LoVo (cell line): Measurements from ENCODE around the gene LIN28B.
"Not testable (repeated sequence)": the region's sequence is repeated elsewhere in the genome, so short reads cannot be mapped to it uniquely, and the experiment has no call there.

ENCODE experiments used
- DNase-seq: peaks from one replicate; pipeline ENCODE4 v3.0.0-alpha.2; 2016; ENCODE audit warnings: low spot score

The LIN28B gene, protein sequence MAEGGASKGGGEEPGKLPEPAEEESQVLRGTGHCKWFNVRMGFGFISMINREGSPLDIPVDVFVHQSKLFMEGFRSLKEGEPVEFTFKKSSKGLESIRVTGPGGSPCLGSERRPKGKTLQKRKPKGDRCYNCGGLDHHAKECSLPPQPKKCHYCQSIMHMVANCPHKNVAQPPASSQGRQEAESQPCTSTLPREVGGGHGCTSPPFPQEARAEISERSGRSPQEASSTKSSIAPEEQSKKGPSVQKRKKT

DNA sequence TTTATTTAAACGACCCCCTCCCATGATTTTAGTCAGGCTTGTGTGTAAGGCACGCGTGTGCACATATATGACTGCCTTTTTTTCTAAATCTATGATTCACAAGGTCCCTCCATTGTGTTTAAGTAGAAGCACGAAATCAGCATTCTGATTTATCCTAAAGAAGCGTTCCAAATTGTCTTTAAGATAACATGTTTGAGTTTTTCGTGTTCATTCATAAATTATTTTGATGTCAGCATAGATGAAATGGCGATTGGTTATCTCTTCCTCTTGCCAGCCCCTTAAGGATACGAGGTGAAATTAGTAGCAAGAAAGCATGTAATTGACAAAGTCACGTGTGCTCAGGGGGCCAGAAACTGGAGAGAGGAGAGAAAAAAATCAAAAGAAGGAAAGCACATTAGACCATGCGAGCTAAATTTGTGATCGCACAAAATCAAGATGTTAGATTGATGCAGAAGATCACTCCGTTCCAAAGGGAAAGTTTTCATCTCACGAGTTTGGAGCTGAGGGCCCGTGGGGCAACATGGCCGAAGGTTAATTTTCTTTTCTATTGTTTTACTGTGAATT is at the start of gene LIN28B:
LIN28B (plus strand) TSS at position 377 of the 564 bp plus-strand sequence; CDS start at position 521, 144 bp downstream.
- DNase-seq, result no peak

DNA sequence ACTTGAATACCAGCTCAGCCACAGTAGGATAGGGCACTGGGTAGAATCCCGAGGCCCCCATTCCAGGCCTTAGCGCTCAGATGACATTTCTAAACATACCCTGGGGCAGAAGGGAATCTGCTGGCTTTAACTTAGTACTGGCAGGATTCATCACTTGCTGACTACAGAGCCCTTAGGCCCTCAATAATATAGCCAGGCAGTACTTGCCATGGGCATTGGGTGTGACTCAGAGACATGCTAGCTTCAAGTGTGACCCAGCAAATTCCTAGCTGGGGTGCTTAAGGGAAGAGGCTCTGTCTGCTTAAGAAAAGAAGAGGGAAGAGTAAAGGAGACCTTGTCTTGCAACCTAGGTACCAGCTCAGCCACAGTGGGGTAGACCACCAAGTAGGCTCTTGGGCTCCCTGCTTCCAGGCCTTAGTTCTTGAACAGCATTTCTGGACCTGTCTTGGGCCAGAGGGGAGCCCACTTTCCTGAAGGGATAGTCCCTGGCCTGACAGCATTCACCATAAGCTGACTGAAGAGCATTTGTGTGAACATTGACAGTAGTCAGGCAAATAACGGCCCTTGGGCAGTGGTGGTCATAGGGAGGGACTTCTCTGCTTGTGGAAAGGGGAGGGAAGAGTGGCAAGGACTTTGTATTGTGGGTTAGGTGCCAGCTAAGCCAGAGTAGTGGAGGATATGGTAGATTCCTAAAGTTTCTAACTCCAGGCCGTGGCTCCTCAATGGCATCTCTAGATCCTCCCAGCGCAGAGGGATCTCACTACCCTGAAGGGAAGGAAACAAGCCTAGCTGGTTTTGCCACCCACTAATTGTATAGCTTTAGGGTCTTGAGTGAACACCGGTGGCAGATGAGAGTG is 48.6 kb upstream of the LIN28B start:
- DNase-seq, result no peak

DNA sequence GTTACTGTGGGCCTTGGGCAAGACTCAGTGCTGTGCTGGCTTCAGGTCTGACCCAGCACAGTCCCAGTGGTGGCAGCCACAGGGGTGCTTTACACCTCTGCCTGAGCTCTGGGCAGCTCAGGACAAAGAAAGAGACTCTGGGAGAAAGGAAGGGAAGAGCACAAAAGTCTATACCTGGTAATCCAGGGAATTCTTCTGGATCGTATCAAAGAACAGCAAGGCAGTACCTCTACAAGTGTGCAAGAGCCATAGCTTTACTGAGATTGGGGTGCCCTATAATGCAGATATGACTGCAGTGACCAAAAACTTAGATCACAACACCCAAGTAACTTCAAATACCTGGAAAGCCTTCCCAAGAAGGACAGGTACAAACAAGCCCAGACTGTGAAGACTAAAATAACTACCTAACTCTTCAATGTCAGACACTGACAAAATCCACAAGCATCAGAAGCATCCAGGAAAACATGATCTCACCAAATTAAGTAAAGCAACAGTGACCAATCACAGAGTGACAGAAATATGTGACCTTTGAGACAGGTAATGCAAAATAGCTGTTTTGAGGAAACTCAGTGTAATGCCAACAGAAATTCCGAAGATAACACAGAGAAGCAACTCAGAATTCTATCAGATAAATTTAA is 47.9 kb upstream of the LIN28B start:
- no peak for DNase-seq

DNA sequence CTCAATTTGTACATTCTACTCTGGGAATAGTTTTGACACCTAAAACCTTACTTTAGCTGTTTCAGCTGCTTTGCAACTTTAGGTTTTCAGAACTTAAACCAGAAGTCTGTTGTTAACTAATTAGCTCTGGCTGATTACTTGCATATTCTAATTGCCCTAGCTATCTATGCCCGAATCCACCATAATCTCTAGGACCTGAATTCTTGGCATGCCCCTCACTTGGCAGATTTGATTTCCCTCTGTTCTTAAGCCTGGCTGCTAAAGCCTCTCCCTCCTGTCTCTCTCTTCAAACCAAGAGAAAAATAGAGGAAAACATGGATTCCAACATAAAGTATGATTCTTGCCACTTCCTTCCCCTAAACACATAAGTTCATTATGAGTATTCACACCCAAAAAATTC is 35.0 kb upstream of the LIN28B start:
- DNase-seq, result no peak

DNA sequence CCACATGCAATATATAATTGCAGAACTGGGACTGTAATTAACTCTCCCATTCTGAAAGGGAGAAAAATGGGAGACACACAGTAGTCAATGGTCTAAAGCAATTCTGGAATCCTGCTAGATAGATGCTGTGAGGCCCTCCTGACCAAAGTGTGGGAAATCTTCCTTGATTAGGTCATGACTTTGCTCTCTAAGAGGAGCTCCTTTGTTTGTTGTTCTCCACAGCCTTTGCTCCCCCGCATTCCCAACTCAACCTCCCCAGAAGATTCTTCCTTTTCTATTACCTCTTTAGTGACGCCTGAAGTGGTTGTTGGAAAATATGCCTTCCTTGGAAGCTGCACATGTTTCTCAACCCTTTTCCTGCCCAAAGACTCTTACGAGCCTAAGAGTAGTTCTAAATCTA is 28.8 kb upstream of the LIN28B start:
- no peak for DNase-seq

DNA sequence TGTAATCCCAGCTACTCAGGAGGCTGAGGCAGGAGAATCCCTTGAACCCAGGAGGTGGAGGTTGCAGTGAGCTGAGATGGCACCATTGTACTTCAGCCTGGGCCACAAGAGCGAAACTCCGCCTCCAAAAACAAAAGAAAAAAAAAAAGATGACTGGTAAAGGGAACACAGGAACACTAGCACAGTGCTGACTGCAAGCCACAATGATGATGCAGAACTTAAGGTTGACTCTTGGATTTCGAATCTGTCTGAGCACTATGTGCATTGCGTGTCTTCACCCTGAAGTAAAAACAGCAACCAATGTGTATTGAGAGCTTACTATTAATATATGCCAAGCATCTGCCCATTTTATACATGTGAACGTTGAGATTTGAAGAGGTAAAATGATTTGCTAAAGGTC is 27.6 kb upstream of the LIN28B start:
- no peak for DNase-seq

DNA sequence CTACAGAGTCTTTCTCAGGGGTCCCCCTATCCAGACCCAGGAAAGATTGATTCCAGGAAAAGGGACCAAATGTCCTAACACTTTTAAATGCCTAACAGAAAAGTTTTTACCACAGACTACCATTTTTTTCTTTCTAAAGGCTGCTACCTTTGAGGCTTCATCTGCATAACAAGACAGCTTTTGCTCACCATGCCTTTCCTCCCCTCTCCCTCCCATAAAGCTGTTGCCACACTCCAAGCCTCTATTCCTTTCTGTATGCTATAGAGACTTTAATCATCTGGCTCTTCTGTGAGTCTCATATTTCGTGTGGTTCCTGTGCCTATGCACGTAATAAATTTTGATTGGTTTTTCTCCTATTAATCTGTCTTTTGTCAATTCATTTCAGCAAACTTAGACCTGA is 26.0 kb upstream of the LIN28B start:
- no peak for DNase-seq

DNA sequence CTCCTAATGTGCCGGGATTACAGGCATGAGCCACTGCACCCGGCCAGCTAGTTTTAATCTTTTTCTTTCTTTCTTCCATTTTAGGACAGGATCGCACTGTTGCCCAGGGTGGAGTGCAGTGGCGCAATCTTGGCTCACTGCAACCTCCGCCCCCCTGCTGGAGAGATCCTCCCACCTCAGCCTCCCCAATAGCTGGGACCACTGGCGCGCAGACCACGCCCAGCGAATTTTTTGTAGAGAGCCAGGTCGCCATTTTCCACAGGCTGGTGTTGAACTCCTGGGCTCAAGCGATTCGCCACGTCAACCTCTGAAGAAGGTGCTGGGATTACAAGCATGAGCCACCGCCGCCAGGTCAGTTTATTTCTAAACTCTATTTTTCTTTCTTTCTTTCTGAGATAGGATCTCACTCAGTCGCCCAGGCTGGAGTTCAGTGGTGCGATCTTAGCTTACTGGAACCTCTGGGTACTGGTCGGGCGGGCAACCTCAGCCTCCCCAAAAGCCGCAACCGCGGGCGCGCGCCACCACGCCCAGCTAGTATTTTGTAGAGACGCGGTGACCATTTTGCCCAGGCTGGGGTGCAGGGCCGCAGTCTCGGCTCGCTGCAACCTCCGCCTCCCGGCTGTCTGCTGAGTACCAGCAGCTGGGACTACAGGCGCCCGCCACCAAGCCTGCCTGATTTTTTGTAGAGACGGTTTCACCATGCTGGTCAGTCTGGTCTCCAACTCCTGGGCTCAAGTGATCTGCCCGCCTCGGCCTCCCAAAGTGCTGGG is 20.0 kb upstream of the LIN28B start:
- DNase-seq, result no peak

DNA sequence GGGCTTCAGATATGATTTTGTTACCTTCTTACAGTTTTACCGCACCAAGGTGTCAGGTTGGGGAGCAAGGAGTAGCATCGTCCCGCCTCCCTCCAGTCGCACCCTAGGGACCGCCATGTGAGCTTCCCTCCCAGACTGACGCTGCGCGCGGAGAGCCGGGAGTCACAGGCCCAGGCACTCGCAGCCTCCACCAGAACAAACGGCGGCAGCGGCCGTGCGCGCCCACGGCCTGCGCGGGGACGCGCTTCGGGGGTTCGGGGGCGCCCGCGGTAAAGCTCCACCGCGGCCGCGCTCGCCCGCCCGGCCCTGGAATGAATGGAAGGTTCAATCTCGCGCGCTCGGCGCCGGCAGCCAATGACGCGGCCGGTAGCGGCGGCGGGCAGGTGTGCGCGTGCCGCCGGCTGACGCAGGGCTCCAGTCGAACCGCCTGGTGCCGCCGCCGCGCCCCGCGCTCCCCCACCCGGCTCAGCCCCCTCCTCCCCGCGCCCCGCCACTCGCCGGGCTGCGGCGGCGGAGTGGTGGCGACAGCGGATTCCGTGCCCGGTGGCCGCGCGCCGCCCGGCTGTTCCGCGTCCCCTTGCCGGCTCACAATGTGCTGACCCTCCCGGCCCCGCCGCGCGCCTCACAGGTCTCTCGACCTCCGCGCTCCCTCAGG is 16.5 kb upstream of the LIN28B start:
- DNase-seq, result no peak

DNA sequence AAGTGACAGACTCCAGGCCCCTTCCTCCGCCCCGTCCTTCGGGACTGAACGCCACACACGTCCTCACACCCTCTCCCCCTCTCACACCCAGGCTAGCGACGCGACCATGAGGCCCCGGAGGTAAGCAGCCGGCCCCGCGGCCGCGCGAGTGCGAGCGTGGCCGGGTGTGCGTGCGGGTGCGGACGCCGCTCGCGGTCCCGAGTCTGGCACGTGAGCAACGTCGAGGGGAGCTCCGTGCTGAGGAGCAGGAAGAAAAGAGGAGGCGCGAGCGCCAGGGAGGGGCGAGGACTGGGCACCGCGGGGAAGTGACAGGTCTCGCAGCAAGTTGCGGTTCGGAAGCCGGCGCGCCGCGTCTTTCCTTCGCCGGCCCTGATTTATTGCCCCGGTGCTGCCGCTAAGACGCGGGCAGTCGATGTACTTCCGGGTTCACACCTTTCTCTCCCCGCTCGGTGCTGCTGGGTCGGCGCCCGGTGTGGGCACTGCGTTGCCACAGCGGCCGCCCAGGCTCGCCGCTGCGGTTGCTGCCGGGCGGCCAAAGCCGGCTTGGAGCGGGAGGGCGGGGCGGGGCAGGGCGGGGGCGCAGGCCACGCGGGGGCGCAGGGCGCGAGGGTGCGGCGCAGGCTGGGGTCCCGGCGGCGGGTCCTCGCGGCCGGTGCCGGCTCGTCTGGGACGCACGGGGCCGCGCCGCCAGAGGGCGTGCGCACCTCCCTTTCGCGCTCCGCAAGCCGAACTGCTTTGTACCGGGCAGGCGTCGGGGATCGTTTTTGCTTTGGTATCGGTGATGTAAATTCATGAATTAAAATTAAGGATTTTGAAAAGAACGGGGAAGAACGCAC is 15.8 kb upstream of the LIN28B start:
- no peak for DNase-seq

DNA sequence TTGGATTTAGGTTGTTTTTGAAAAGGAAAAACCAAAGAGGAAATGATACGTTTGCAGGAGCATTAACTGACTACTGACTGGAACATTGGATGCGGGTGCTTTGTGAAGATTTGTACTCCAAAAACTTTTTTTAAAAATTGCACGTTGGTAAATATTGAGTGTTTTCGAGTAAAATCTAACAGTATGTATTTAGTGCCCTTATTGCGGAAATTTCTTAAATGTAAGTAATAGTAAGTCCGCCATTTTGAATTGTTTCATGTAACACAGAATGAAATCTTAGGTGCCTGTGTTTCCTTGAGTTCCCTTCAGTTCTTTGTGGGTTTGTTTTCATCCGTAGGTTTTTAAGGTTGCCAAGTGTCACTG is 15.2 kb upstream of the LIN28B start:
- DNase-seq, result no peak

DNA sequence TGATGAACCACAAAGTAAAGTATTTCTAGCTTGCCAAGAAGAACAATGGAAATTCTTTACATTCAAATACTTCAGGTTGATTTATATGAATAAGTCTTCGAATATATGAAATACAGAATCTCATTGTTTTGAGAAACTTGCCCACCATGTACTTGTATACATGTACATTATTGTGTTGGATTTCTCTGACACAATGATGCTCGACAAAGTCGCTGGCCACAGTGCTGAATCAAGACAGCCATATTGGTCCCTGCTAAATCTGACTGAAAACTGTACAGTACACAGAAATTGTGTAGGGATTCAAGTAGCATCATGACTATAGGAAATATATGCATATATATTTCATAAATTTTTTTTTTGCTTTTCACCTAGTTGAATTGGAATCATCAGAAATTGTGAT is 13.1 kb upstream of the LIN28B start:
- DNase-seq, result no peak

DNA sequence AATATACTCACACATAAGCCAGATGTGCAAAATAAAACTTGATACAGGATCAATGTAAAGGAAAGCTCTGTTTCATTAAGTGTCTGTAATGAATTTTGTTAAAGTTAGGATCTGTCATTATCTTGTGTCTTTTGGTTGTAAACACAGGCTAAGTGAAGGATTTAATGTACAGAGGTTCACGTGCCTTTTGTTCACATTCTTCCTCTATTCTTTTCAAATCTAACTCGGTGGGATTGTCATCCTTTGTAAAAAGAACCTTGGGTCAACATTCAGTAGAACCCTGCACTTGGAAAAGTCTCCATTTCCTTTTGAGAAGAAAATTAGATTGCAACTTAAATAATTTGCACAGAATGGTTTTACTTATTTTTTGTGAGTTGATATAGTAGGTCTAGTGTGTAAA is 7.7 kb upstream of the LIN28B start:
- no peak for DNase-seq

DNA sequence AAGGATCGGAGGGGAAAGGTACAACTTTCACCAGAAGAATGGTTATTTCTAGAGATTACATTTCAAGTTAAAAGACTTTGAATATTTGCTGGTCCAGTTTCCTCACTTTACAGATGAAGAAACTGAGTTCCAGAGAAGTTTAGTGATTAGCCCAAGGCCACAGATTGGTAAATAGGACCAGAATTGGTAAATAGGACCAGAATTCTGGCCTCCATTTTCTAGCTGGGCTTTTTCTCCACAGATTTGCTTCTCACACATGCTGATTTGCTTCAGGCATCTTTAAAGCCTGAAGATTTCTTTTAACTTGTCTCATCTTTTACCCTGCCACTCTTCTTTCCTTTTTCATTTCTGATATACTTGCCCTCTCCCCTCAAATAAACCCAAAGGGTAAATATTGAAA is 5.2 kb upstream of the LIN28B start:
- no peak for DNase-seq

DNA sequence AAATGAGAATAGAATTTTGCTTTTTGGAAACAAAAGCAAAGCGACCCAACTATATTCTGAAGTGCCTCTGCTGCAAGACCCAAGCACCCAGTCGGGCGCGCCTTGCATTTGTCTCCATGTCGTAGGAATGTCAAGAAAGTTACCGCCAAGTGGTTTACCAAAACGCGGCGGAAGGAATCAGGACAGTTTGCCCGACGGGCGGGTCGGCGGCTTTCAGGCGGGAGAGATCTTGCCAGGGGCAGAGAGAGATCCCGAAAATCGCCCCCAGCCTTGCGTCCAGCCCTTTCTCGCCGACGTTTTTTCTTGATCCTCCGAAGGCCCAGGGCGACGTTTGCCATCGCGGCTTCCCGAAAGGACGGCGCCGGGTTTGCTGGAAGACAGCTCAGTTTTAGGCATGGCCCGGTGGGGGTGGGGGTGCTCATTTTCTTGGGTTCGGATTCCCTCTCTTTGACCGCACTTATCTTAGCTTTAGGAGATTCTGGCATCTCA is 4.0 kb upstream of the LIN28B start:
- DNase-seq, result no peak

DNA sequence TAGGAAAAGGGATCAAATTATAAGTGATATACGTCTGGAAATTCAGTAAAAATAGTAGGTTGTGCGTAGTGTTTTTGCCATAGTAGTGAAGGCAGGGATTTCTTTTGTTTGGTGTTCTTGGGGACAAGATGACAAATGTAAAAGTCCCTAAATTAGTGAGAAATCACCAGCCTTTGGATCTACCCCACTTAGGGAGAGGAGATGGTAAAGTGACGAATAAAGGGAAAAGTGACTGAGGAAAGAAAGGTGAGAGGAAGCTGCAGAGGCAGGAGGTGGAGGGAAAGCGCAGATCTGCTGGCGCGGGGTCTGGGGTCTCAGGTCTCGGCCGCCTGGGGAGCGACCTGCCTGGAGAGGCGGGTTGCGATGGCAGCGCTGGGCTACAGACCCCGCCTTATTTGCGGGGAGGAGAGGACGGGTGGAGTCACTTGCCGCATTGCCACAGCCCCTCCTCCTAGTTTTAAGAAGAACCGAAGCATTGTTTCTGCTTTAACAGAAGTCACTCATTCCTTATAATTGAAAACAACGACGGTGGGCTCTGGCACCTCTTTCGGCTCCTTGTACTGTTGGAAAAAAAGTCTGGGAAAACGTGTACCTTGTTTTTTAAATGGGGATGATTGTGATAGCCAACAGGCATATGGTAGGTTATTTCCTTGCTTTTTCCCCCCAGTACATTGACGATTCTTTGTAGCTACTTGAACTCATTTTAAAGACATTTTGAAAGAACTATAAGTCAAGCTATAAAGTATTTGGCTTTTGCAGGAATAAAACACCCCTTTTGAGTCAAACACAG is 3.3 kb upstream of the LIN28B start:
- not testable (repeated sequence) for DNase-seq

DNA sequence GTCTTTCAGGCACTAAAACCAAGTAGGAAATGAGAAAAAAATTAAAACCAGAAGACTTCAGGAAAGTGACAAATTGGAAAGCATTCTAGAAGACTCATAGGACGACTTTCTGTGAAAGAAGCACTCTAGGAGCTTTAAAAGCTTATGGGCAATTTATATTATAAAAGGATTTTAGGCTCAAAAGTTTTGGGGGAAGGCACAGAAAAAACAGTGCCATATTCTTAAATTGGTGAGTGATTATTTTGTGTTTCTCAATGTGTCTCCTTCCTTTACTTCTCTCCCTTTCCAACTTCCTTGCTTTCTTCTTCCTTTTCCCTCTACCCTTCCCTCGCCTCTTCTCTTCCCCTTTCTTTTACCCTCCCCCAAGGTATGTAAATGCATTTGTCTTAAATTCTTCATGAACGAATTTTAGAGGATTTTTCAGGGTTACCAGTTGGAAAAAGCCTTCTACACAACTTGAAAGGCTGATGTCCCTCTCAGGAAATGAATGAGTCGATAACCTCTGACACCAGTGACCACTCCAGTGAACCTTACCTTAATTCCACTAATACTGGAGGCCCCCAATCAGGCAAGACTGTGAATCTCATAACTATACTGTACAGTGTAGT is 2.6 kb upstream of the LIN28B start:
- DNase-seq, result no peak

DNA sequence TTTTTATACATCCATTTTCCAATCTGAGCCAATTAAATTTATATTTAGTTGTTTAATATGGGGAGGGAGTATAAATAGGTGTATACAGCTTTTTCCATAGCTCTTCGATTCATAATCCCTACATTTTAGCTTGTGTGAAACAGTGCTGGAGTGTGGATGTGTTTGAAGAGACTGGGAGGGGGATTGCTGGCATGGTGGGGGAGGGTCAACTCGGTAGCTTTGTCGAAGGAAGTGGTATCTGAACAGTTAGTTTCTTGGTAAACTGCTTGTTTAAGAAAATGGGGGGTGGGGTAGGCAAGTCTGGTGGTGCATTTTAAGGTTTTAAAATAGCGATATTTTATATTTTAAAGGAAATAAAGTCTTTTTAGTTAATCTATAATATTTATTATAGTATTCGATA is 1.4 kb upstream of the LIN28B start:
- no peak for DNase-seq
